Uterus (tissue), 4 donors: ENCODE data around the gene LAMB4. TPM values are rescaled to one million over a fixed set of nuclear protein-coding genes. Genes with fewer than 3 reads are reported as not detected.

ENCODE experiments used
- DNase-seq, 2 donors: peaks; one replicate each; pipeline ENCODE4 v3.0.0-alpha.2; 2019 to 2020
- H3K27ac ChIP-seq, 2 donors: fragments of 200-600 bp; sonication (generic); 1 replicate in 1 of 2; 2 replicates in 1 of 2; pipeline ENCODE4 v1.5.1; 2016 to 2018
- H3K27me3 ChIP-seq, 2 donors: fragments of 200-600 bp; sonication (generic); one replicate each; pipeline ENCODE4 v1.5.1; 2018 to 2019; ENCODE audit warnings: control low read depth in 1 of 2
- H3K36me3 ChIP-seq, 2 donors: fragments of 200-600 bp; sonication (generic); one replicate each; pipeline ENCODE4 v1.5.1; 2019; ENCODE audit warnings: control low read depth in 1 of 2
- H3K4me1 ChIP-seq, 2 donors: fragments of 200-600 bp; sonication (generic); one replicate each; pipeline ENCODE4 v1.5.1; 2018 to 2019; ENCODE audit warnings: control low read depth in 1 of 2
- H3K4me3 ChIP-seq, 2 donors: fragments of 200-600 bp; sonication (generic); 1 replicate in 1 of 2; 2 replicates in 1 of 2; pipeline ENCODE4 v1.5.1; 2018 to 2019; ENCODE audit warnings: mild to moderate bottlenecking in 1 of 2
- H3K9me3 ChIP-seq, 2 donors: fragments of 200-600 bp; sonication (generic); one replicate each; pipeline ENCODE4 v1.5.1; 2019; ENCODE audit warnings: control low read depth in 1 of 2
- CTCF ChIP-seq, 4 experiments: fragments of 200-600 bp in 2 of 4; fragments of 450-650 bp in 2 of 4; sonication (generic) in 2 of 4; IDR thresholded peaks; one replicate each; pipeline ENCODE4 v1.5.1; 2016 to 2019; ENCODE audit warnings: antibody characterized with exemption in 4 of 4, mild to moderate bottlenecking in 2 of 4, moderate library complexity in 1 of 4
- POLR2A ChIP-seq, 2 donors: fragments of 450-650 bp; IDR thresholded peaks; one replicate each; pipeline ENCODE4 v1.6.1; 2016; ENCODE audit warnings: antibody characterized with exemption in 2 of 2, mild to moderate bottlenecking in 1 of 2, moderate library complexity in 1 of 2
- intact Hi-C: fragments of 100-400 bp; cut with DNase I; formaldehyde crosslinking; loops from one replicate; pipeline ENCODE4 v1.15.1; 2023; ENCODE audit warnings: low total_unique reads
- total RNA-seq, 4 donors: library from RNA; depleted of rRNA in 3 of 4; stranded (reverse); fragments of >200 nt in 3 of 4; gene quantifications; one replicate each; pipeline versions ENCODE4 v1.1.0 to v1.2.4, GENCODE V29; 2014 to 2023
- donor health status: DM: yes; HTN: yes; CAD: no.

LAMB4 gene
- total RNA-seq, 4 donors from 2014 or later = 0.59 to 0.90 TPM; not detected in 2

GRCh38 chr7:107999779-108000560 is 130.2 kb downstream of the LAMB4 start:
- intact Hi-C loops = no loop called here
- no peaks in the 10 kb centered on the region for H3K9me3 ChIP-seq
- H3K27ac ChIP-seq = peak overlapping the region; percentile 82 to 85
- TF ChIP-seq CTCF (IDR thresholded peaks at IDR 0.05) (no peak), POLR2A (IDR thresholded peaks at IDR 0.05) (no peak)
- H3K4me1 ChIP-seq = peaks cover 0 to 7% of the 10 kb centered on the region in 2 donors
- no peak for DNase-seq
- no peaks in the 10 kb centered on the region for H3K36me3 ChIP-seq
- no peaks in the 10 kb centered on the region for H3K27me3 ChIP-seq
- H3K4me3 ChIP-seq = no peak overlapping the region

GRCh38 chr7:107998660-107999480 is 131.3 kb downstream of the LAMB4 start:
- Histone ChIP-seq H3K9me3 (no peaks in the 10 kb centered on the region), H3K4me3 (no peak overlapping the region), H3K27me3 (no peaks in the 10 kb centered on the region), H3K27ac (peak overlapping the region; percentile 36 to 54), H3K36me3 (no peaks in the 10 kb centered on the region), H3K4me1 (peaks cover 0 to 7% of the 10 kb centered on the region in 2 donors)
- no peak for DNase-seq
- intact Hi-C loops = no loop called here
- no peak for TF ChIP-seq CTCF (IDR thresholded peaks at IDR 0.05)
- TF ChIP-seq POLR2A (IDR thresholded peaks at IDR 0.05) = no peak

GRCh38 chr7:107998150-107998549 is 132.0 kb downstream of the LAMB4 start:
- no peaks in the 10 kb centered on the region for H3K36me3 ChIP-seq
- TF ChIP-seq CTCF (IDR thresholded peaks at IDR 0.05) (no peak), POLR2A (IDR thresholded peaks at IDR 0.05) (no peak)
- H3K4me1 ChIP-seq = peaks cover 0 to 7% of the 10 kb centered on the region in 2 donors
- intact Hi-C loops = no loop called here
- H3K27me3 ChIP-seq = no peaks in the 10 kb centered on the region
- no peak overlapping the region for H3K4me3 ChIP-seq
- peak overlapping the region; percentile 6 to 38 for H3K27ac ChIP-seq
- DNase-seq = no peak
- H3K9me3 ChIP-seq = no peaks in the 10 kb centered on the region

- H3K27ac ChIP-seq = peak overlapping the region; percentile 56 to 61
- intact Hi-C loops = no loop called here
- DNase-seq = no peak
- no peaks in the 10 kb centered on the region for H3K36me3 ChIP-seq
- no peak overlapping the region for H3K4me3 ChIP-seq
- H3K27me3 ChIP-seq = no peaks in the 10 kb centered on the region
- TF ChIP-seq CTCF (IDR thresholded peaks at IDR 0.05) (no peak), POLR2A (IDR thresholded peaks at IDR 0.05) (no peak)
- peaks cover 0 to 7% of the 10 kb centered on the region in 2 donors for H3K4me1 ChIP-seq
- no peaks in the 10 kb centered on the region for H3K9me3 ChIP-seq
Measured at GRCh38 chr7:107996072-107996882, 133.9 kb downstream of the LAMB4 start.
